HEK293 (cell line): Measurements from ENCODE around the gene DEFB128.
"Not testable (repeated sequence)": the region's sequence is repeated elsewhere in the genome, so short reads cannot be mapped to it uniquely, and the experiment has no call there.

ENCODE experiments used
- CTCF ChIA-PET: fragments of 350-600 bp; formaldehyde crosslinking; extraction: SDS; loops from one replicate; lab custom pipeline; 2021; ENCODE audit warnings: antibody characterized with exemption; lab: Yijun Ruan, JAX
- POLR2A ChIA-PET: fragments of 300-600 bp; formaldehyde crosslinking; extraction: SDS; loops from one replicate; lab custom pipeline; 2020; ENCODE audit warnings: antibody characterized with exemption, inconsistent platforms; lab: Yijun Ruan, JAX
- H3K27ac ChIP-seq: fragments of 200-500 bp; sonication (Bioruptor generic); 2 replicates; pipeline ENCODE4 v1.5.1; 2014; ENCODE audit warnings: low read depth, low read length, control low read depth, inconsistent platforms; ENCODE audit errors: extremely low read depth
- H3K36me3 ChIP-seq, 2 experiments: fragments of 200-500 bp in 1 of 2; sonication (Bioruptor generic) in 1 of 2; 1 replicate in 1 of 2; 2 replicates in 1 of 2; pipeline ENCODE4 v1.5.1; 2014 to 2017; ENCODE audit warnings: inconsistent platforms in 2 of 2, low read length in 2 of 2; ENCODE audit not compliant: control insufficient read depth in 2 of 2, insufficient read depth in 1 of 2
- H3K4me1 ChIP-seq: fragments of 200-500 bp; sonication (Bioruptor generic); 2 replicates; pipeline ENCODE4 v1.5.1; 2014; ENCODE audit warnings: mild to moderate bottlenecking, low read length, inconsistent platforms; ENCODE audit not compliant: control insufficient read depth, insufficient read depth
- H3K4me3 ChIP-seq: 2 replicates; pipeline ENCODE4 v1.5.1; 2011; ENCODE audit warnings: low read depth, mild to moderate bottlenecking, control low read depth, low read length, moderate library complexity
- H3K9me3 ChIP-seq: fragments of 200-500 bp; sonication (Bioruptor generic); 2 replicates; pipeline ENCODE4 v1.5.1; 2014; ENCODE audit warnings: low read depth, low read length, inconsistent platforms; ENCODE audit not compliant: control insufficient read depth, insufficient read depth
- ATF2 ChIP-seq: fragments of 450-650 bp; formaldehyde crosslinking; IDR thresholded peaks from 2 replicates; pipeline ENCODE4 v1.5.1; 2016; ENCODE audit warnings: missing biosample characterization, missing genetic modification characterization, low read depth
- CTCF ChIP-seq: fragments of 450-650 bp; formaldehyde crosslinking; IDR thresholded peaks from 2 replicates; pipeline ENCODE4 v1.5.1; 2016; ENCODE audit warnings: missing biosample characterization, missing genetic modification characterization
- SALL2 ChIP-seq: fragments of 450-650 bp; formaldehyde crosslinking; IDR thresholded peaks from 2 replicates; pipeline ENCODE4 v1.5.0; 2017; ENCODE audit warnings: missing biosample characterization, mild to moderate bottlenecking, missing genetic modification characterization, borderline replicate concordance
- SCRT1 ChIP-seq: fragments of 450-650 bp; formaldehyde crosslinking; IDR thresholded peaks from 2 replicates; pipeline ENCODE4 v1.5.1; 2016; ENCODE audit warnings: missing biosample characterization, missing genetic modification characterization, borderline replicate concordance
- SP2 ChIP-seq: fragments of 450-650 bp; formaldehyde crosslinking; IDR thresholded peaks from 2 replicates; pipeline ENCODE4 v1.5.1; 2016; ENCODE audit warnings: missing biosample characterization, missing genetic modification characterization
- ZNF133 ChIP-seq: fragments of 450-650 bp; formaldehyde crosslinking; IDR thresholded peaks from 2 replicates; pipeline ENCODE4 v1.5.1; 2016; ENCODE audit warnings: missing biosample characterization, missing genetic modification characterization
- ZNF146 ChIP-seq: fragments of 450-650 bp; formaldehyde crosslinking; IDR thresholded peaks from 2 replicates; pipeline ENCODE4 v1.5.1; 2016; ENCODE audit warnings: missing biosample characterization, missing genetic modification characterization
- ZNF18 ChIP-seq: fragments of 450-650 bp; formaldehyde crosslinking; IDR thresholded peaks from 2 replicates; pipeline ENCODE4 v1.5.1; 2016; ENCODE audit warnings: missing biosample characterization, missing genetic modification characterization
- ZNF239 ChIP-seq: fragments of 450-650 bp; formaldehyde crosslinking; IDR thresholded peaks from 2 replicates; pipeline ENCODE4 v1.5.1; 2016; ENCODE audit warnings: missing biosample characterization, missing genetic modification characterization
- ZNF366 ChIP-seq: fragments of 450-650 bp; formaldehyde crosslinking; conservative IDR thresholded peaks from 2 replicates; pipeline ENCODE4 v1.5.1; 2016; ENCODE audit warnings: missing biosample characterization, missing genetic modification characterization
- ZNF433 ChIP-seq: fragments of 450-650 bp; formaldehyde crosslinking; IDR thresholded peaks from 2 replicates; pipeline ENCODE4 v1.5.1; 2016; ENCODE audit warnings: missing biosample characterization, missing genetic modification characterization, low read depth
- ZNF473 ChIP-seq: fragments of 450-650 bp; formaldehyde crosslinking; IDR thresholded peaks from 2 replicates; pipeline ENCODE4 v1.5.1; 2017; ENCODE audit warnings: missing biosample characterization, missing genetic modification characterization
- ZNF513 ChIP-seq: fragments of 450-650 bp; IDR thresholded peaks from 2 replicates; pipeline ENCODE4 v1.5.1; 2018; ENCODE audit warnings: missing biosample characterization, missing genetic modification characterization
- ZNF639 ChIP-seq: fragments of 450-650 bp; formaldehyde crosslinking; IDR thresholded peaks from 2 replicates; pipeline ENCODE4 v1.5.1; 2016; ENCODE audit warnings: missing biosample characterization, missing genetic modification characterization
- ZNF654 ChIP-seq: fragments of 450-650 bp; formaldehyde crosslinking; IDR thresholded peaks from 2 replicates; pipeline ENCODE4 v1.5.1; 2016; ENCODE audit warnings: low read depth, missing biosample characterization, missing genetic modification characterization
- ZSCAN16 ChIP-seq: fragments of 450-650 bp; formaldehyde crosslinking; IDR thresholded peaks from 2 replicates; pipeline ENCODE4 v1.5.1; 2016; ENCODE audit warnings: missing biosample characterization, missing genetic modification characterization

The DEFB128 gene

GRCh38 chr20:226958-227357 lies 37.4 kb upstream of the DEFB128 start, which contains the start of gene DEFB129:
TSS of gene DEFB129 (plus strand) at chr20:227258. CDS start at chr20:227289, 31 bp downstream.
- no peak within 1 kb of the TSS for H3K4me3 ChIP-seq
- CTCF ChIA-PET = interaction anchor here (0.7 to 4.0 kb wide), 3 partner anchors 11 to 490 kb away, joined by 3 to 20 read pairs (median 5); no protein-coding TSS in a partner anchor
- no peaks in the 10 kb centered on the region for H3K36me3 ChIP-seq
- no peaks in the 10 kb centered on the region for H3K4me1 ChIP-seq
- no peak within 1 kb of the TSS for H3K27ac ChIP-seq
- TF ChIP-seq ZNF639 (tag by site-specific recombination) = no peak
- TF ChIP-seq ZNF433 = no peak
- no peak for TF ChIP-seq SCRT1 (tag by site-specific recombination)
- TF ChIP-seq ZNF513 (tag by site-specific recombination) = no peak
- no peak for TF ChIP-seq SP2 (tag by site-specific recombination)
- TF ChIP-seq ZSCAN16 = no peak
- no peak for TF ChIP-seq ZNF133 (tag by site-specific recombination)
- TF ChIP-seq, all 188 proteins: peak for 0
- H3K9me3 ChIP-seq = no peaks in the 10 kb centered on the region
- POLR2A ChIA-PET = no interaction called here

- H3K36me3 ChIP-seq, H3K9me3 ChIP-seq, H3K27ac ChIP-seq, H3K4me3 ChIP-seq, H3K4me1 ChIP-seq, POLR2A ChIA-PET: not testable (repeated sequence)
- CTCF ChIA-PET = interaction anchor here (3.2 to 4.0 kb wide), 2 partner anchors 40 to 105 kb away, joined by 13 to 20 read pairs; no protein-coding TSS in a partner anchor
- peak; percentile 85 for TF ChIP-seq ZNF146
Measured at GRCh38 chr20:225879-226278, 36.4 kb upstream of the DEFB128 start.

- TF ChIP-seq ZNF473 (tag by site-specific recombination) (no peak), ZNF366 (tag by site-specific recombination) (peak; percentile 86), SALL2 (no peak)
- TF ChIP-seq, all 188 proteins: peak for 1
- CTCF ChIA-PET = no interaction called here
- Histone ChIP-seq H3K9me3 (no peaks in the 10 kb centered on the region), H3K4me1 (no peaks in the 10 kb centered on the region), H3K36me3 (no peaks in the 10 kb centered on the region), H3K27ac (no peak overlapping the region), H3K4me3 (no peak overlapping the region)
- POLR2A ChIA-PET = no interaction called here
Measured at GRCh38 chr20:221258-221830, 31.8 kb upstream of the DEFB128 start.

GRCh38 chr20:219290-220115 lies 30.0 kb upstream of the DEFB128 start:
- no peak overlapping the region for H3K4me3 ChIP-seq
- TF ChIP-seq ZNF239 (tag by site-specific recombination) (no peak), ZNF654 (tag by site-specific recombination) (peak; percentile 87), ATF2 (tag by site-specific recombination) (peak; percentile 62), ZNF639 (tag by site-specific recombination) (no peak), CTCF (peak; percentile 75), ZNF18 (tag by site-specific recombination) (no peak)
- ChIA-PET CTCF (interaction anchor here (0.6 to 1.8 kb wide), 12 partner anchors 9 to 402 kb away, joined by 3 to 16 read pairs (median 4); no protein-coding TSS in a partner anchor), POLR2A (no interaction called here)
- H3K36me3 ChIP-seq = no peaks in the 10 kb centered on the region
- H3K4me1 ChIP-seq = no peaks in the 10 kb centered on the region
- no peak overlapping the region for H3K27ac ChIP-seq
- no peaks in the 10 kb centered on the region for H3K9me3 ChIP-seq
